CD4-positive, alpha-beta T cell (primary cell): Measurements from ENCODE around the gene HPCAL1. TPM values are rescaled to one million over a fixed set of nuclear protein-coding genes. Genes with fewer than 3 reads are reported as not detected.

Source experiments
- ATAC-seq: fragments of 200-7000 bp; cut with Tn5 transposase; one replicate; pipeline ENCODE4 v1.10.0; 2022; ENCODE audit warnings: mild to moderate bottlenecking; ENCODE audit not compliant: poor library complexity
- CTCF ChIA-PET: fragments of 350-600 bp; sonication (Branson Sonifier 250); formaldehyde crosslinking; loops from one replicate; lab custom pipeline; 2021; ENCODE audit warnings: antibody characterized with exemption, inconsistent platforms; lab: Charles Lee
- POLR2A ChIA-PET: fragments of 350-600 bp; sonication (Branson Sonifier 250); formaldehyde crosslinking; loops from one replicate; lab custom pipeline; 2021; ENCODE audit warnings: antibody characterized with exemption, inconsistent platforms; lab: Charles Lee
- DNase-seq, 14 experiments: peaks; one replicate each; pipeline ENCODE4 v3.0.0-alpha.2; 2013 to 2020; ENCODE audit warnings: mixed read lengths in 2 of 14
- H3K27ac ChIP-seq, 2 donors: one replicate each; pipeline versions ENCODE4 v1.5.1 to v1.7.0; 2013; ENCODE audit warnings: low read length in 2 of 2, low read depth in 1 of 2, mild to moderate bottlenecking in 1 of 2
- H3K27me3 ChIP-seq, 2 experiments: 1 replicate in 1 of 2; 2 replicates in 1 of 2; pipeline versions ENCODE4 v1.6.1 to v1.7.0; 2013; ENCODE audit warnings: low read length in 2 of 2, control low read depth in 1 of 2, mild to moderate bottlenecking in 1 of 2, moderate library complexity in 1 of 2; ENCODE audit not compliant: insufficient read depth in 2 of 2, control insufficient read depth in 1 of 2
- H3K36me3 ChIP-seq: one replicate; pipeline ENCODE4 v1.6.1; 2013; ENCODE audit warnings: low read length, control low read depth; ENCODE audit not compliant: insufficient read depth
- H3K4me1 ChIP-seq: one replicate; pipeline ENCODE4 v1.6.1; 2013; ENCODE audit warnings: low read length, control low read depth; ENCODE audit not compliant: insufficient read depth
- H3K4me3 ChIP-seq: one replicate; pipeline ENCODE4 v1.5.1; 2013; ENCODE audit warnings: mild to moderate bottlenecking, low read length, moderate library complexity
- H3K9me3 ChIP-seq, 2 experiments: 1 replicate in 1 of 2; 2 replicates in 1 of 2; pipeline versions ENCODE4 v1.6.1 to v1.7.0; 2013; ENCODE audit warnings: low read length in 2 of 2, mild to moderate bottlenecking in 2 of 2, control low read depth in 1 of 2, moderate library complexity in 1 of 2; ENCODE audit not compliant: control insufficient read depth in 1 of 2, insufficient read depth in 1 of 2
- H3K27ac Mint-ChIP-seq: one replicate; pipeline ENCODE4 v1.8.0; 2020; ENCODE audit warnings: mixed read lengths
- H3K27me3 Mint-ChIP-seq: one replicate; pipeline ENCODE4 v1.8.0; 2021; ENCODE audit warnings: mixed read lengths
- H3K36me3 Mint-ChIP-seq: one replicate; pipeline ENCODE4 v1.8.0; 2021; ENCODE audit warnings: low read depth, mixed read lengths
- H3K4me1 Mint-ChIP-seq: one replicate; pipeline ENCODE4 v1.8.0; 2021; ENCODE audit warnings: low read depth, mixed read lengths
- H3K4me3 Mint-ChIP-seq: one replicate; pipeline ENCODE4 v1.8.0; 2020; ENCODE audit warnings: mild to moderate bottlenecking, mixed read lengths
- H3K9me3 Mint-ChIP-seq: one replicate; pipeline ENCODE4 v1.8.0; 2020; ENCODE audit warnings: mixed read lengths
- CTCF ChIP-seq: fragments of 200-600 bp; IDR thresholded peaks from one replicate; pipeline ENCODE4 v1.8.0; 2022; ENCODE audit warnings: antibody characterized with exemption, mild to moderate bottlenecking
- intact Hi-C, 2 experiments: fragments of 100-400 bp; cut with DNase I in 1 of 2; cut with micrococcal nuclease in 1 of 2; formaldehyde crosslinking; loops; one replicate each; pipeline versions ENCODE4 v1.15.1 to v1.9.0; 2023 to 2025; cut with DNase I, micrococcal nuclease
- total RNA-seq, 174 experiments: library from RNA in 2 of 174; stranded (reverse) in 2 of 174; gene quantifications; one replicate each; pipeline ENCODE4 v1.2.3 and lab custom pipeline; 2021 to 2026

Gene HPCAL1
- total RNA-seq, 2 experiments from 2014 or later = 24.9 to 27.9 TPM

- H3K4me3 ChIP-seq = peak overlapping the region; percentile 46
- H3K27ac ChIP-seq = peak overlapping the region; percentile 23 to 59
- H3K27me3 ChIP-seq = no peaks in the 10 kb centered on the region
- H3K27ac Mint-ChIP-seq = peak overlapping the region; percentile 96
- ChIA-PET CTCF (interaction anchor here (0.8 to 2.2 kb wide), 2 partner anchors 27 to 51 kb away, joined by 3 to 6 read pairs; no protein-coding TSS in a partner anchor), POLR2A (interaction anchor here (0.8 to 7.0 kb wide), 7 partner anchors 22 to 80 kb away, joined by 3 to 68 read pairs (median 8); partner anchors contain the start of genes HPCAL1 and ODC1)
- DNase-seq (peak; percentile 13 to 81 (median 34)), ATAC-seq (peak; percentile 94)
- intact Hi-C loops = loop anchor here in 1 of 2 experiments (1.0 kb wide), 3 partner anchors 26 to 77 kb away; no protein-coding TSS in a partner anchor
- peaks cover 96% of the 10 kb centered on the region for H3K4me1 ChIP-seq
- no peak for TF ChIP-seq CTCF
- H3K4me3 Mint-ChIP-seq = peak overlapping the region; percentile 82
- H3K9me3 Mint-ChIP-seq = no peaks in the 10 kb centered on the region
- H3K4me1 Mint-ChIP-seq = peaks cover 93% of the 10 kb centered on the region
- peaks cover 2% of the 10 kb centered on the region for H3K36me3 Mint-ChIP-seq
- H3K9me3 ChIP-seq = no peaks in the 10 kb centered on the region
- H3K36me3 ChIP-seq = peaks cover 4% of the 10 kb centered on the region
- H3K27me3 Mint-ChIP-seq = no peaks in the 10 kb centered on the region
Observed at GRCh38 chr2:10382354-10383061, 79.8 kb downstream of the HPCAL1 start.

- no peak for TF ChIP-seq CTCF
- Mint-ChIP-seq H3K4me3 (peak overlapping the region; percentile 66), H3K4me1 (peaks cover 90% of the 10 kb centered on the region), H3K36me3 (peaks cover 3% of the 10 kb centered on the region), H3K27me3 (no peaks in the 10 kb centered on the region), H3K27ac (peak overlapping the region; percentile 96), H3K9me3 (no peaks in the 10 kb centered on the region)
- ChIA-PET POLR2A (interaction anchor here (1.0 to 7.0 kb wide), 4 partner anchors 21 to 81 kb away, joined by 3 to 68 read pairs (median 14); partner anchors contain the start of genes HPCAL1 and ODC1), CTCF (interaction anchor here (0.6 to 1.0 kb wide), 2 partner anchors 24 to 50 kb away, joined by 3 read pairs; no protein-coding TSS in a partner anchor)
- Histone ChIP-seq H3K36me3 (peaks cover 8% of the 10 kb centered on the region), H3K27ac (peak overlapping the region in 1 of 2 donors; percentile 9), H3K9me3 (no peaks in the 10 kb centered on the region), H3K27me3 (no peaks in the 10 kb centered on the region), H3K4me1 (peaks cover 94% of the 10 kb centered on the region), H3K4me3 (no peak overlapping the region)
- intact Hi-C loops = loop anchor here in 1 of 2 experiments (1.0 kb wide), 1 partner anchor 24 kb away; no protein-coding TSS in a partner anchor
- DNase-seq = no peak
- no peak for ATAC-seq
Observed at GRCh38 chr2:10383960-10384734, 81.4 kb downstream of the HPCAL1 start.

GRCh38 chr2:10385501-10385900 lies 82.8 kb downstream of the HPCAL1 start:
- peaks cover 88% of the 10 kb centered on the region for H3K4me1 Mint-ChIP-seq
- H3K27me3 ChIP-seq = no peaks in the 10 kb centered on the region
- H3K36me3 ChIP-seq = peaks cover 10% of the 10 kb centered on the region
- no peak for TF ChIP-seq CTCF
- ChIA-PET CTCF (no interaction called here), POLR2A (no interaction called here)
- peak overlapping the region; percentile 79 for H3K27ac Mint-ChIP-seq
- H3K27me3 Mint-ChIP-seq = no peaks in the 10 kb centered on the region
- H3K4me3 ChIP-seq = no peak overlapping the region
- peak overlapping the region; percentile 11 for H3K4me3 Mint-ChIP-seq
- no peaks in the 10 kb centered on the region for H3K9me3 Mint-ChIP-seq
- intact Hi-C loops = loop anchor here in 1 of 2 experiments (5.0 kb wide), 1 partner anchor 53 kb away; no protein-coding TSS in a partner anchor
- no peaks in the 10 kb centered on the region for H3K9me3 ChIP-seq
- ATAC-seq (no peak), DNase-seq (no peak)
- peaks cover 91% of the 10 kb centered on the region for H3K4me1 ChIP-seq
- H3K36me3 Mint-ChIP-seq = peaks cover 3% of the 10 kb centered on the region
- H3K27ac ChIP-seq = no peak overlapping the region
